Vagina (tissue), 2 donors: ENCODE results near the gene RAPGEF5. TPM values are rescaled to one million over a fixed set of nuclear protein-coding genes. Genes with fewer than 3 reads are reported as not detected.

Experiments
- DNase-seq, 2 donors: peaks; one replicate each; pipeline ENCODE4 v3.0.0-alpha.2; 2017; ENCODE audit errors: extremely low spot score in 2 of 2
- H3K27ac ChIP-seq: fragments of 200-600 bp; sonication (generic); one replicate; pipeline ENCODE4 v1.5.1; 2019
- H3K27me3 ChIP-seq: fragments of 200-600 bp; sonication (generic); one replicate; pipeline ENCODE4 v1.5.1; 2019
- H3K36me3 ChIP-seq, 2 donors: fragments of 200-600 bp; sonication (generic); one replicate each; pipeline ENCODE4 v1.5.1; 2017 to 2019
- H3K4me1 ChIP-seq: fragments of 200-600 bp; sonication (generic); one replicate; pipeline ENCODE4 v1.5.1; 2019
- H3K4me3 ChIP-seq, 2 donors: fragments of 200-600 bp; sonication (generic); 1 replicate in 1 of 2; 2 replicates in 1 of 2; pipeline ENCODE4 v1.5.1; 2016 to 2019
- H3K9me3 ChIP-seq: fragments of 200-600 bp; sonication (generic); one replicate; pipeline ENCODE4 v1.5.1; 2019
- POLR2A ChIP-seq, 2 donors: fragments of 450-650 bp; IDR thresholded peaks; one replicate each; pipeline ENCODE4 v1.6.1; 2017; ENCODE audit warnings: antibody characterized with exemption in 2 of 2, mild to moderate bottlenecking in 2 of 2, moderate library complexity in 2 of 2
- POLR2AphosphoS5 ChIP-seq, 2 donors: sonication (generic); formaldehyde crosslinking; IDR thresholded peaks; one replicate each; pipeline ENCODE4 v1.9.0; 2017; ENCODE audit warnings: antibody characterized with exemption in 2 of 2, mild to moderate bottlenecking in 2 of 2, low read depth in 1 of 2; ENCODE audit not compliant: insufficient read depth in 1 of 2
- intact Hi-C: fragments of 100-400 bp; cut with DNase I; formaldehyde crosslinking; loops from one replicate; pipeline ENCODE4 v1.15.1; 2023
- total RNA-seq: library from RNA; depleted of rRNA; stranded (reverse); fragments of >200 nt; gene quantifications from one replicate; pipeline ENCODE4 v1.2.3, GENCODE V29; 2016
- TF ChIP-seq, protein P1 (sequence below), 3 experiments: fragments of 450-650 bp in 2 of 3; fragments of 200-600 bp in 1 of 3; sonication (generic) in 1 of 3; IDR thresholded peaks; one replicate each; pipeline ENCODE4 v1.5.1; 2017 to 2019; ENCODE audit warnings: antibody characterized with exemption in 3 of 3, mild to moderate bottlenecking in 2 of 3, moderate library complexity in 2 of 3

Gene RAPGEF5
- total RNA-seq, 1 donor from 2014 or later: 68.0 TPM

GRCh38 chr7:22125436-22125835 is 231.5 kb downstream of the RAPGEF5 start:
- intact Hi-C loops: loop anchor here (5.0 kb wide), 1 partner anchor 1807 kb away; no protein-coding TSS in a partner anchor

GRCh38 chr7:22124941-22125340 is 232.0 kb downstream of the RAPGEF5 start:
- intact Hi-C loops: loop anchor here (5.0 kb wide), 1 partner anchor 1807 kb away; no protein-coding TSS in a partner anchor
- Histone ChIP-seq H3K27me3 (no peaks in the 10 kb centered on the region), H3K36me3 (peaks cover 0 to 6% of the 10 kb centered on the region in 2 donors), H3K4me3 (no peak overlapping the region), H3K4me1 (no peaks in the 10 kb centered on the region), H3K9me3 (no peaks in the 10 kb centered on the region), H3K27ac (no peak overlapping the region)
- DNase-seq: peak in 1 of 2 donors; percentile 40
- TF ChIP-seq POLR2AphosphoS5 (IDR thresholded peaks at IDR 0.05; ENCODE audit: insufficient read depth in 1 of 2, low read depth in 1 of 2): no peak
- TF ChIP-seq, protein P1, sequence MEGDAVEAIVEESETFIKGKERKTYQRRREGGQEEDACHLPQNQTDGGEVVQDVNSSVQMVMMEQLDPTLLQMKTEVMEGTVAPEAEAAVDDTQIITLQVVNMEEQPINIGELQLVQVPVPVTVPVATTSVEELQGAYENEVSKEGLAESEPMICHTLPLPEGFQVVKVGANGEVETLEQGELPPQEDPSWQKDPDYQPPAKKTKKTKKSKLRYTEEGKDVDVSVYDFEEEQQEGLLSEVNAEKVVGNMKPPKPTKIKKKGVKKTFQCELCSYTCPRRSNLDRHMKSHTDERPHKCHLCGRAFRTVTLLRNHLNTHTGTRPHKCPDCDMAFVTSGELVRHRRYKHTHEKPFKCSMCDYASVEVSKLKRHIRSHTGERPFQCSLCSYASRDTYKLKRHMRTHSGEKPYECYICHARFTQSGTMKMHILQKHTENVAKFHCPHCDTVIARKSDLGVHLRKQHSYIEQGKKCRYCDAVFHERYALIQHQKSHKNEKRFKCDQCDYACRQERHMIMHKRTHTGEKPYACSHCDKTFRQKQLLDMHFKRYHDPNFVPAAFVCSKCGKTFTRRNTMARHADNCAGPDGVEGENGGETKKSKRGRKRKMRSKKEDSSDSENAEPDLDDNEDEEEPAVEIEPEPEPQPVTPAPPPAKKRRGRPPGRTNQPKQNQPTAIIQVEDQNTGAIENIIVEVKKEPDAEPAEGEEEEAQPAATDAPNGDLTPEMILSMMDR (IDR thresholded peaks at IDR 0.05): no peak
- TF ChIP-seq POLR2A (IDR thresholded peaks at IDR 0.05): no peak

More at GRCh38 chr7:22125436-22125835, 231.5 kb downstream of the RAPGEF5 start:
- Histone ChIP-seq H3K36me3 (peaks cover 0 to 6% of the 10 kb centered on the region in 2 donors), H3K4me3 (no peak overlapping the region), H3K27ac (no peak overlapping the region), H3K9me3 (no peaks in the 10 kb centered on the region), H3K4me1 (no peaks in the 10 kb centered on the region), H3K27me3 (no peaks in the 10 kb centered on the region)
- TF ChIP-seq, protein P1 (IDR thresholded peaks at IDR 0.05): no peak
- TF ChIP-seq POLR2AphosphoS5 (IDR thresholded peaks at IDR 0.05; ENCODE audit: insufficient read depth in 1 of 2, low read depth in 1 of 2): no peak
- no peak for TF ChIP-seq POLR2A (IDR thresholded peaks at IDR 0.05)
- DNase-seq: peak in 1 of 2 donors; percentile 34

- TF ChIP-seq POLR2AphosphoS5 (IDR thresholded peaks at IDR 0.05; ENCODE audit: insufficient read depth in 1 of 2, low read depth in 1 of 2) (peak in 1 of 2 donors; percentile 27), POLR2A (IDR thresholded peaks at IDR 0.05) (no peak)
- TF ChIP-seq, protein P1 (IDR thresholded peaks at IDR 0.05): no peak
- peak in 1 of 2 donors; percentile 84 for DNase-seq
- no peak overlapping the region for H3K27ac ChIP-seq
- intact Hi-C loops: no loop called here
- H3K36me3 ChIP-seq: peaks cover 0 to 6% of the 10 kb centered on the region in 2 donors
- H3K4me3 ChIP-seq: no peak overlapping the region
- H3K4me1 ChIP-seq: no peaks in the 10 kb centered on the region
- no peaks in the 10 kb centered on the region for H3K9me3 ChIP-seq
- no peaks in the 10 kb centered on the region for H3K27me3 ChIP-seq
Observed at GRCh38 chr7:22123139-22123538, 233.8 kb downstream of the RAPGEF5 start.

DNA sequence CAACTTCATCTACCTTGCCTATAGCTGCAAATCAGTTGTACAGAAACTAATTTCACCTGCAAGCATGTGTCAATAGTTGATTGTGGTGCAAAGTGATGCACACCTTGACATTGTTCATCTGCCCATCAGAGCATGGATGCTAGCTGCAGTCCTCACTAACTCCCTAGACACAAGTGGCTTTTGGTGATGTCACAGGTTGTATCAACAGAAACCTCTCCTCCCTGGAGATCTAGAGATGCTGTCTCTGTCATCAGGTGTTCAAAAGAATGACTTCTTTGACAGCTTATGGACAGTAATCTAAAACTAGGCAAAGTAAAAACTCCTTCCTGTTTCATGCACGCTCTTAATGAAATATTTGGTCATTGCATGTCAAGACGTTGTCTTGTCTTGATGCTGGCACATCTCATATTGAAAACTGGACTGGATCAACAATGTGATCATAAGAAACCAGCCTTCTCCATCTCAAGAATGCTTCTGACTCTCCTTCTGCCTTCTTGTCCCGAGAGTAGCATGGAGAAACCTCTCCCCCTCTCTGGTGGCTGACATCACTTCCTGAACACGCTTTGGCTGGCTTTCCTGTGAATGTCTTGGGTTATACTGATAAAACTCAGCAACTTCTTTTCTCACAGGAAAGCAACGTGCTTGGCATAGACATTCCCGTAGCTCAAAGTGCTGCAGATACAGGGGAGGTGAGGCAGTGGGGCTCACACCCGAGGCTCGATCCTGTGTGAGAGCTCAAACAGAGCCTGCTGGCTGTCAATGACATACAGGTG is 235.1 kb downstream of the RAPGEF5 start:
- TF ChIP-seq POLR2A (IDR thresholded peaks at IDR 0.05): no peak
- no peak for TF ChIP-seq POLR2AphosphoS5 (IDR thresholded peaks at IDR 0.05; ENCODE audit: insufficient read depth in 1 of 2, low read depth in 1 of 2)
- TF ChIP-seq, protein P1 (IDR thresholded peaks at IDR 0.05): no peak
- H3K4me1 ChIP-seq: no peaks in the 10 kb centered on the region
- intact Hi-C loops: no loop called here
- H3K36me3 ChIP-seq: peaks cover 0 to 6% of the 10 kb centered on the region in 2 donors
- peak in 1 of 2 donors; percentile 77 for DNase-seq
- H3K4me3 ChIP-seq: no peak overlapping the region
- no peak overlapping the region for H3K27ac ChIP-seq
- H3K9me3 ChIP-seq: no peaks in the 10 kb centered on the region
- H3K27me3 ChIP-seq: no peaks in the 10 kb centered on the region
